Endothelial cell (in vitro differentiated cells): Measurements from ENCODE around the gene NT5DC1. TPM values are rescaled to one million over a fixed set of nuclear protein-coding genes. Genes with fewer than 3 reads are reported as not detected.

ENCODE experiments used
- DNase-seq: peaks from one replicate; pipeline ENCODE4 v3.0.0; 2021; ENCODE audit warnings: low spot score
- H3K27ac Mint-ChIP-seq: one replicate; pipeline ENCODE4 v1.8.0; 2021; ENCODE audit warnings: mixed read lengths, inconsistent platforms; ENCODE audit not compliant: unreplicated experiment
- H3K27me3 Mint-ChIP-seq: one replicate; pipeline ENCODE4 v1.8.0; 2021; ENCODE audit warnings: mild to moderate bottlenecking, moderate library complexity, mixed read lengths, inconsistent platforms; ENCODE audit not compliant: unreplicated experiment
- H3K36me3 Mint-ChIP-seq: one replicate; pipeline ENCODE4 v1.8.0; 2021; ENCODE audit warnings: mild to moderate bottlenecking, low read depth, mixed read lengths, inconsistent platforms; ENCODE audit not compliant: unreplicated experiment
- H3K4me1 Mint-ChIP-seq: one replicate; pipeline ENCODE4 v1.8.0; 2021; ENCODE audit warnings: mild to moderate bottlenecking, mixed read lengths, inconsistent platforms; ENCODE audit not compliant: unreplicated experiment
- H3K4me3 Mint-ChIP-seq: one replicate; pipeline ENCODE4 v1.8.0; 2021; ENCODE audit warnings: mild to moderate bottlenecking, mixed read lengths, inconsistent platforms; ENCODE audit not compliant: unreplicated experiment
- H3K9me3 Mint-ChIP-seq: one replicate; pipeline ENCODE4 v1.8.0; 2021; ENCODE audit warnings: mixed read lengths, inconsistent platforms; ENCODE audit not compliant: unreplicated experiment
- total RNA-seq: library from RNA; stranded (reverse); fragmentation: NEBNext Ultra II Directional; extraction: Animal tissue kit (Norgen Biotek cat#: 25700); gene quantifications from one replicate; pipeline ENCODE4 v1.2.1, GENCODE V29; 2021; ENCODE audit not compliant: unreplicated experiment
- TF ChIP-seq, protein P1 (sequence below): fragments of 200-600 bp; sonication (generic); IDR thresholded peaks from one replicate; pipeline ENCODE4 v1.5.0; 2021; ENCODE audit warnings: antibody characterized with exemption; ENCODE audit not compliant: unreplicated experiment

NT5DC1 gene
- total RNA-seq, 1 donor from 2014 or later, result 33.9 TPM

DNA sequence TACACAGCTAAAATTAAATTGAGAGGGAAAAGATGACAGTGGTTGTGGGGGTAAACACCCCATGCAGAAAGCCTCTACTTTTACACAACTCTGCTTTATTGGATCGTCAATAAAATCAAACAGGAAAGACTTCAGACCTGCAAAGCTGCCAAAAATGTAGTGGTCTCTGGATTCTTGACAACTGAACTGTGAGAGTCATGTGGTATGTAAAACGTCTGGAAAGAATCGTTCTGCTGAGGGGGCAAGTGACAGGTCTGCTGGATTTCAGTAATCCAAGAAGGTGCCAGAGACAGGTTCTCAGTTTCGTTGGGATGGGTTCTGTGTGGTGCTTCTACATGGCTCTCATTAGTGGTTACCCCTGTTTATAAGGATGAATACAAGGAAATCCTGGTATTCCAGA is 89.9 kb downstream of the NT5DC1 start:
- TF ChIP-seq, protein P1, sequence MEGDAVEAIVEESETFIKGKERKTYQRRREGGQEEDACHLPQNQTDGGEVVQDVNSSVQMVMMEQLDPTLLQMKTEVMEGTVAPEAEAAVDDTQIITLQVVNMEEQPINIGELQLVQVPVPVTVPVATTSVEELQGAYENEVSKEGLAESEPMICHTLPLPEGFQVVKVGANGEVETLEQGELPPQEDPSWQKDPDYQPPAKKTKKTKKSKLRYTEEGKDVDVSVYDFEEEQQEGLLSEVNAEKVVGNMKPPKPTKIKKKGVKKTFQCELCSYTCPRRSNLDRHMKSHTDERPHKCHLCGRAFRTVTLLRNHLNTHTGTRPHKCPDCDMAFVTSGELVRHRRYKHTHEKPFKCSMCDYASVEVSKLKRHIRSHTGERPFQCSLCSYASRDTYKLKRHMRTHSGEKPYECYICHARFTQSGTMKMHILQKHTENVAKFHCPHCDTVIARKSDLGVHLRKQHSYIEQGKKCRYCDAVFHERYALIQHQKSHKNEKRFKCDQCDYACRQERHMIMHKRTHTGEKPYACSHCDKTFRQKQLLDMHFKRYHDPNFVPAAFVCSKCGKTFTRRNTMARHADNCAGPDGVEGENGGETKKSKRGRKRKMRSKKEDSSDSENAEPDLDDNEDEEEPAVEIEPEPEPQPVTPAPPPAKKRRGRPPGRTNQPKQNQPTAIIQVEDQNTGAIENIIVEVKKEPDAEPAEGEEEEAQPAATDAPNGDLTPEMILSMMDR, result no peak
- no peaks in the 10 kb centered on the region for H3K36me3 Mint-ChIP-seq
- H3K27ac Mint-ChIP-seq, result no peak overlapping the region
- H3K27me3 Mint-ChIP-seq, result no peaks in the 10 kb centered on the region
- no peak overlapping the region for H3K4me3 Mint-ChIP-seq
- no peak for DNase-seq
- H3K4me1 Mint-ChIP-seq, result peaks cover 11% of the 10 kb centered on the region
- no peaks in the 10 kb centered on the region for H3K9me3 Mint-ChIP-seq

DNA sequence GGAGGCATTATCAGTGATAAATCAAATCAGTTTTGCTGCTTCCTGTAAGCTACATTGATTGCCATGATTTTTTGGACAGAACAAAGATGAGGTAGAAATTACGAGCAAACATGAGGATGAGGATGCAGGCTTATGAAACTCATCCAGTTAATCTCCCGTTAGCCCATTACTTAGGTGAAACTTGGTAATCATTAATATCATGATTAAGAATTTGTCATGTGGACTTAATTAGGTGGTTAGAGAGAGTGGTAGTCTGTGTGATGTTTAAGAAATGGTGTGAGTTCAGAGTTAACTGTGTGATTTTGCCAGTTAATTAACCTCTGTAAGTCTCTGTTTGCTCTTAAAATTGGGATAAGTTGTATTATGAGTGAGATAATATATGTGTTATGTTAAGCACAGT is 91.2 kb downstream of the NT5DC1 start:
- H3K4me1 Mint-ChIP-seq, result peaks cover 20% of the 10 kb centered on the region
- TF ChIP-seq, protein P1, result no peak
- no peak overlapping the region for H3K27ac Mint-ChIP-seq
- DNase-seq, result no peak
- H3K9me3 Mint-ChIP-seq, result no peaks in the 10 kb centered on the region
- no peaks in the 10 kb centered on the region for H3K36me3 Mint-ChIP-seq
- no peaks in the 10 kb centered on the region for H3K27me3 Mint-ChIP-seq
- H3K4me3 Mint-ChIP-seq, result no peak overlapping the region

DNA sequence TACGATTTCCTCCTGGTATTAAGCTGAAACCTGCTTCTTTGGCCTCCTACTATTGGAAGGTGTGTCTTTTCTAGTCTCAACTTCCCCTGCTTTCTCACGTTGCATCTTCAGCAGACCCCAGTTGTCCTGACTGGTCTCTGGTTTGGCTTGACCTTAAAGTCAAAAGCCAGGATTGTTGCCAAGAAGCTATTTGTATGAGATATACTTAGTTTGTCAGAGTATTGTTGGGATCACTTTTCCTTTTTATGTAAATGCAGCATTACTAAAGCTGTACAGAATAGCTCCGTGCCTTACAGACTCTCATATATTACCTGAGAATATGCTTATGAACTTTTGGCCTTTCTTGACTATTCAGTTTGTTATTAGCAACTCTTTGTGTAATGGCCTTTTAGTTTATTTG is 92.1 kb downstream of the NT5DC1 start:
- no peaks in the 10 kb centered on the region for H3K27me3 Mint-ChIP-seq

DNA sequence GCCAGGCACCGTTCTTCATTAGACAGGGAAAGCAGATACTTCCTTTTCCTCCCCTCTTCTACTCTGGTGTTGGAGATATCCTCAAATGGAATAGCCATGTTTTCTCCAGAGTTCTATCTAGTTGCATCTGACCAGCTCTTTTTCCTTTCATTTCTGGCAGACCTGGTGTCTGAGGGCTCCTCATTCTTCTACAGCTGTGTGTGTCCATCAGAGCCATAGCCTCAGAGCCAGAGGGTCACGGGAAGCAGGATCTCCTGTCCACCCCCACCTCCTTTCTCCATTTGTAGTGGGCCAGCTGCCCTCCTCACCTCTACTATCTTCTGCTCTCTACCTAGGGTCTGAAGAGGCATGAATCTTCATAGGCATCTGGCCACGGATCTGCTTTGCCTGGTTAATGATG is 96.2 kb downstream of the NT5DC1 start:
- TF ChIP-seq, protein P1, result no peak
- no peak for DNase-seq
- H3K9me3 Mint-ChIP-seq, result no peaks in the 10 kb centered on the region

More for the DNA sequence above, 92.1 kb downstream of the NT5DC1 start:
- Mint-ChIP-seq H3K36me3 (no peaks in the 10 kb centered on the region), H3K4me3 (no peak overlapping the region), H3K9me3 (no peaks in the 10 kb centered on the region), H3K4me1 (peaks cover 25% of the 10 kb centered on the region), H3K27ac (no peak overlapping the region)
- no peak for DNase-seq
- TF ChIP-seq, protein P1, result no peak

GRCh38 chr6:116200619-116201249 is 100.1 kb downstream of the NT5DC1 start:
- TF ChIP-seq, protein P1, result no peak
- no peaks in the 10 kb centered on the region for H3K36me3 Mint-ChIP-seq
- H3K4me1 Mint-ChIP-seq, result peaks cover 12% of the 10 kb centered on the region
- no peaks in the 10 kb centered on the region for H3K9me3 Mint-ChIP-seq
- H3K4me3 Mint-ChIP-seq, result no peak overlapping the region
- no peak for DNase-seq
- no peak overlapping the region for H3K27ac Mint-ChIP-seq
- no peaks in the 10 kb centered on the region for H3K27me3 Mint-ChIP-seq

More for the DNA sequence above, 96.2 kb downstream of the NT5DC1 start:
- Mint-ChIP-seq H3K27ac (peak overlapping the region; percentile 57), H3K27me3 (no peaks in the 10 kb centered on the region), H3K36me3 (no peaks in the 10 kb centered on the region), H3K4me3 (no peak overlapping the region), H3K4me1 (peaks cover 22% of the 10 kb centered on the region)
